K562 (cell line): Measurements from ENCODE around the gene GIPR. TPM values are rescaled to one million over a fixed set of nuclear protein-coding genes. Genes with fewer than 3 reads are reported as not detected.
A peak's percentile ranks its signal among the peaks of the same experiment; 100 is the strongest.

Source experiments
- ARID2 ChIP-seq: fragments of 450-650 bp; IDR thresholded peaks from 2 replicates; pipeline ENCODE4 v1.6.1; 2017; ENCODE audit warnings: antibody characterized with exemption, mild to moderate bottlenecking
- CEBPG ChIP-seq, 3 experiments: fragments of 200-800 bp in 1 of 3; sonication (Bioruptor generic) in 1 of 3; sonication (generic) in 1 of 3; formaldehyde crosslinking in 1 of 3; IDR thresholded peaks in 2 of 3; conservative IDR thresholded peaks in 1 of 3; 2 replicates each; pipeline versions ENCODE4 v1.6.1 to v1.8.0; 2016 to 2022; ENCODE audit warnings: missing compliant biosample characterization in 2 of 3, missing genetic modification characterization in 2 of 3, mild to moderate bottlenecking in 1 of 3, missing genetic modification reagents in 1 of 3
- FOXA1 ChIP-seq: fragments of 450-650 bp; IDR thresholded peaks from 2 replicates; pipeline ENCODE4 v1.6.1; 2016; ENCODE audit warnings: mild to moderate bottlenecking, borderline replicate concordance
- FOXP1 ChIP-seq: sonication (generic); formaldehyde crosslinking; IDR thresholded peaks from 2 replicates; pipeline ENCODE4 v1.8.0; 2022; ENCODE audit warnings: mild to moderate bottlenecking, missing genetic modification reagents
- MLLT1 ChIP-seq, 2 experiments: fragments of 450-650 bp; IDR thresholded peaks; 2 replicates each; pipeline ENCODE4 v1.6.1; 2016
- PKNOX1 ChIP-seq: fragments of 450-650 bp; IDR thresholded peaks from 2 replicates; pipeline ENCODE4 v1.6.1; 2016
- SIN3A ChIP-seq, 2 experiments: fragments of 150-350 bp in 1 of 2; IDR thresholded peaks; 2 replicates each; pipeline ENCODE4 v1.6.1; 2011 to 2016; ENCODE audit warnings: borderline replicate concordance in 2 of 2, low read depth in 2 of 2, low read length in 2 of 2, mild to moderate bottlenecking in 2 of 2, moderate library complexity in 2 of 2; ENCODE audit not compliant: control insufficient read depth in 1 of 2
- SMARCA5 ChIP-seq: fragments of 450-650 bp; IDR thresholded peaks from 2 replicates; pipeline ENCODE4 v1.6.1; 2016
- SREBF2 ChIP-seq: sonication (generic); formaldehyde crosslinking; IDR thresholded peaks from 2 replicates; pipeline ENCODE4 v1.4.0; 2020; ENCODE audit warnings: mild to moderate bottlenecking, missing genetic modification reagents
- ZNF384 ChIP-seq: IDR thresholded peaks from 2 replicates; pipeline ENCODE4 v1.6.1; 2012; ENCODE audit warnings: low read depth, low read length, improper control_type of control experiment
- ZNF830 ChIP-seq: fragments of 250-450 bp; sonication (Bioruptor Pico); IDR thresholded peaks from 2 replicates; pipeline ENCODE4 v1.5.0; 2021; ENCODE audit warnings: mild to moderate bottlenecking
- polyA plus RNA-seq, 8 experiments: library from polyadenylated mRNA; depleted of rRNA in 4 of 8; stranded (reverse) in 5 of 8; unstranded in 3 of 8; fragments of >200 nt; fragmentation: Nextera tagmentation in 2 of 8; fragmentation: Illumina TruSeq in 1 of 8; extraction: Ambion mirVana in 2 of 8; extraction: Trizol in 1 of 8; gene quantifications; 2 replicates each; pipeline versions ENCODE4 v1.2.1 to v1.2.3, GENCODE V29; 2011 to 2014; ENCODE audit warnings: inconsistent platforms in 1 of 8, missing spikeins in 1 of 8
- total RNA-seq, 7 experiments: library from RNA; depleted of rRNA in 6 of 7; stranded (reverse); fragments of >200 nt in 6 of 7; fragmentation: Illumina TruSeq in 2 of 7; extraction: Trizol in 2 of 7; gene quantifications; 2 replicates each; pipeline versions ENCODE4 v1.2.1 to v1.2.3, GENCODE V29; 2011 to 2021; ENCODE audit warnings: low replicate concordance in 1 of 7
- TF ChIP-seq, protein P1 (sequence below): fragments of 200-800 bp; sonication (Bioruptor generic); IDR thresholded peaks from 2 replicates; pipeline ENCODE4 v1.6.1; 2016; ENCODE audit warnings: missing genetic modification characterization, missing compliant biosample characterization
- TF ChIP-seq, protein P2 (sequence below): IDR thresholded peaks from 2 replicates; pipeline ENCODE4 v1.6.1; 2016; ENCODE audit warnings: missing genetic modification characterization, missing compliant biosample characterization
- TF ChIP-seq, protein P3 (sequence below): fragments of 250-450 bp; sonication (Bioruptor Pico); IDR thresholded peaks from 2 replicates; pipeline ENCODE4 v1.5.0; 2022; ENCODE audit warnings: mild to moderate bottlenecking

Gene GIPR
- total and polyA plus RNA-seq, 9 of the 15 experiments (the other 6 are each of a cell fraction or from before 2014, with no cell fraction given), result 2.2 to 26.8 (median 12.7) TPM

- TF ChIP-seq, protein P1, sequence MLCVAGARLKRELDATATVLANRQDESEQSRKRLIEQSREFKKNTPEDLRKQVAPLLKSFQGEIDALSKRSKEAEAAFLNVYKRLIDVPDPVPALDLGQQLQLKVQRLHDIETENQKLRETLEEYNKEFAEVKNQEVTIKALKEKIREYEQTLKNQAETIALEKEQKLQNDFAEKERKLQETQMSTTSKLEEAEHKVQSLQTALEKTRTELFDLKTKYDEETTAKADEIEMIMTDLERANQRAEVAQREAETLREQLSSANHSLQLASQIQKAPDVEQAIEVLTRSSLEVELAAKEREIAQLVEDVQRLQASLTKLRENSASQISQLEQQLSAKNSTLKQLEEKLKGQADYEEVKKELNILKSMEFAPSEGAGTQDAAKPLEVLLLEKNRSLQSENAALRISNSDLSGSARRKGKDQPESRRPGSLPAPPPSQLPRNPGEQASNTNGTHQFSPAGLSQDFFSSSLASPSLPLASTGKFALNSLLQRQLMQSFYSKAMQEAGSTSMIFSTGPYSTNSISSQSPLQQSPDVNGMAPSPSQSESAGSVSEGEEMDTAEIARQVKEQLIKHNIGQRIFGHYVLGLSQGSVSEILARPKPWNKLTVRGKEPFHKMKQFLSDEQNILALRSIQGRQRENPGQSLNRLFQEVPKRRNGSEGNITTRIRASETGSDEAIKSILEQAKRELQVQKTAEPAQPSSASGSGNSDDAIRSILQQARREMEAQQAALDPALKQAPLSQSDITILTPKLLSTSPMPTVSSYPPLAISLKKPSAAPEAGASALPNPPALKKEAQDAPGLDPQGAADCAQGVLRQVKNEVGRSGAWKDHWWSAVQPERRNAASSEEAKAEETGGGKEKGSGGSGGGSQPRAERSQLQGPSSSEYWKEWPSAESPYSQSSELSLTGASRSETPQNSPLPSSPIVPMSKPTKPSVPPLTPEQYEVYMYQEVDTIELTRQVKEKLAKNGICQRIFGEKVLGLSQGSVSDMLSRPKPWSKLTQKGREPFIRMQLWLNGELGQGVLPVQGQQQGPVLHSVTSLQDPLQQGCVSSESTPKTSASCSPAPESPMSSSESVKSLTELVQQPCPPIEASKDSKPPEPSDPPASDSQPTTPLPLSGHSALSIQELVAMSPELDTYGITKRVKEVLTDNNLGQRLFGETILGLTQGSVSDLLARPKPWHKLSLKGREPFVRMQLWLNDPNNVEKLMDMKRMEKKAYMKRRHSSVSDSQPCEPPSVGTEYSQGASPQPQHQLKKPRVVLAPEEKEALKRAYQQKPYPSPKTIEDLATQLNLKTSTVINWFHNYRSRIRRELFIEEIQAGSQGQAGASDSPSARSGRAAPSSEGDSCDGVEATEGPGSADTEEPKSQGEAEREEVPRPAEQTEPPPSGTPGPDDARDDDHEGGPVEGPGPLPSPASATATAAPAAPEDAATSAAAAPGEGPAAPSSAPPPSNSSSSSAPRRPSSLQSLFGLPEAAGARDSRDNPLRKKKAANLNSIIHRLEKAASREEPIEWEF, result no peak
- TF ChIP-seq MLLT1 (IDR thresholded peaks at IDR 0.05) (peak in 1 of 2 experiments; percentile 93; a peak in 2 of 4 replicates), FOXA1 (no peak), ZNF830 (CRISPR knock-in tag) (no peak), PKNOX1 (peak; percentile 69), SIN3A (IDR thresholded peaks at IDR 0.05; ENCODE audit: borderline replicate concordance in 2 of 2, control insufficient read depth in 1 of 2, low read depth in 2 of 2, low read length in 2 of 2) (no peak; a peak in 1 of 4 replicates), SMARCA5 (peak; percentile 97), FOXP1 (CRISPR knock-in tag) (peak; percentile 76; the same call in 1 of the 2 replicates), CEBPG (CRISPR knock-in tag; IDR thresholded peaks at IDR 0.05) (no peak), CEBPG (tag; conservative IDR thresholded peaks at IDR 0.05 in 1 of 2, IDR thresholded peaks at IDR 0.05 in 1 of 2) (no peak), SREBF2 (CRISPR knock-in tag) (no peak), ARID2 (no peak), ZNF384 (no peak)
- TF ChIP-seq, protein P2, sequence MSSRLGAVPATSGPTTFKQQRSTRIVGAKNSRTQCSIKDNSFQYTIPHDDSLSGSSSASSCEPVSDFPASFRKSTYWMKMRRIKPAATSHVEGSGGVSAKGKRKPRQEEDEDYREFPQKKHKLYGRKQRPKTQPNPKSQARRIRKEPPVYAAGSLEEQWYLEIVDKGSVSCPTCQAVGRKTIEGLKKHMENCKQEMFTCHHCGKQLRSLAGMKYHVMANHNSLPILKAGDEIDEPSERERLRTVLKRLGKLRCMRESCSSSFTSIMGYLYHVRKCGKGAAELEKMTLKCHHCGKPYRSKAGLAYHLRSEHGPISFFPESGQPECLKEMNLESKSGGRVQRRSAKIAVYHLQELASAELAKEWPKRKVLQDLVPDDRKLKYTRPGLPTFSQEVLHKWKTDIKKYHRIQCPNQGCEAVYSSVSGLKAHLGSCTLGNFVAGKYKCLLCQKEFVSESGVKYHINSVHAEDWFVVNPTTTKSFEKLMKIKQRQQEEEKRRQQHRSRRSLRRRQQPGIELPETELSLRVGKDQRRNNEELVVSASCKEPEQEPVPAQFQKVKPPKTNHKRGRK (tag), result no peak
- TF ChIP-seq, protein P3, sequence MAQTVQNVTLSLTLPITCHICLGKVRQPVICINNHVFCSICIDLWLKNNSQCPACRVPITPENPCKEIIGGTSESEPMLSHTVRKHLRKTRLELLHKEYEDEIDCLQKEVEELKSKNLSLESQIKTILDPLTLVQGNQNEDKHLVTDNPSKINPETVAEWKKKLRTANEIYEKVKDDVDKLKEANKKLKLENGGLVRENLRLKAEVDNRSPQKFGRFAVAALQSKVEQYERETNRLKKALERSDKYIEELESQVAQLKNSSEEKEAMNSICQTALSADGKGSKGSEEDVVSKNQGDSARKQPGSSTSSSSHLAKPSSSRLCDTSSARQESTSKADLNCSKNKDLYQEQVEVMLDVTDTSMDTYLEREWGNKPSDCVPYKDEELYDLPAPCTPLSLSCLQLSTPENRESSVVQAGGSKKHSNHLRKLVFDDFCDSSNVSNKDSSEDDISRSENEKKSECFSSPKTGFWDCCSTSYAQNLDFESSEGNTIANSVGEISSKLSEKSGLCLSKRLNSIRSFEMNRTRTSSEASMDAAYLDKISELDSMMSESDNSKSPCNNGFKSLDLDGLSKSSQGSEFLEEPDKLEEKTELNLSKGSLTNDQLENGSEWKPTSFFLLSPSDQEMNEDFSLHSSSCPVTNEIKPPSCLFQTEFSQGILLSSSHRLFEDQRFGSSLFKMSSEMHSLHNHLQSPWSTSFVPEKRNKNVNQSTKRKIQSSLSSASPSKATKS (CRISPR knock-in tag), result no peak
These were observed 22.2 kb upstream of the GIPR start (continued) for GRCh38 chr19:45645631-45646344.
